GM19468 (cell line): Measurements from ENCODE around the gene ENKD1.

Source experiments
- ATAC-seq: cut with Tn5 transposase; IDR thresholded peaks from one replicate; pipeline ENCODE4 v1.9.1; 2021; ENCODE audit warnings: mild to moderate bottlenecking, moderate library complexity, moderate number of reproducible peaks; ENCODE audit not compliant: unreplicated experiment; ENCODE audit errors: extremely low read depth

Gene ENKD1

GRCh38 chr16:67652578-67653127, 13.9 kb downstream of the ENKD1 start:
- ATAC-seq, result no peak

GRCh38 chr16:67651847-67652246, 14.7 kb downstream of the ENKD1 start:
- no peak for ATAC-seq

- ATAC-seq, result no peak
Measured at GRCh38 chr16:67651039-67651438, 15.5 kb downstream of the ENKD1 start.

- no peak for ATAC-seq
Measured at GRCh38 chr16:67650023-67650422, 16.5 kb downstream of the ENKD1 start.

- no peak for ATAC-seq
Measured at GRCh38 chr16:67649494-67649931, 17.0 kb downstream of the ENKD1 start.

- no peak for ATAC-seq
Measured at GRCh38 chr16:67648764-67649407, 17.7 kb downstream of the ENKD1 start.

GRCh38 chr16:67648088-67648763, 18.3 kb downstream of the ENKD1 start:
- ATAC-seq, result no peak

GRCh38 chr16:67647681-67648080, 18.9 kb downstream of the ENKD1 start:
- ATAC-seq, result no peak

- ATAC-seq, result no peak
Measured at GRCh38 chr16:67647111-67647651, 19.4 kb downstream of the ENKD1 start.

- ATAC-seq, result no peak
Measured at GRCh38 chr16:67645397-67646121, 21.0 kb downstream of the ENKD1 start.

- ATAC-seq, result no peak
Measured at GRCh38 chr16:67644038-67644437, 22.5 kb downstream of the ENKD1 start.

- no peak for ATAC-seq
Measured at GRCh38 chr16:67641779-67642708, 24.5 kb downstream of the ENKD1 start.

GRCh38 chr16:67637625-67638024, 28.9 kb downstream of the ENKD1 start:
- ATAC-seq, result no peak

GRCh38 chr16:67636713-67637112, 29.8 kb downstream of the ENKD1 start:
- no peak for ATAC-seq

- ATAC-seq, result no peak
Measured at GRCh38 chr16:67632415-67633172, 34.0 kb downstream of the ENKD1 start.

- no peak for ATAC-seq
Measured at GRCh38 chr16:67628216-67628615, 38.3 kb downstream of the ENKD1 start.

- no peak for ATAC-seq
Measured at GRCh38 chr16:67613808-67614207, 52.7 kb downstream of the ENKD1 start.
